Left ventricle myocardium inferior (tissue), 1 donor: Measurements from ENCODE around the gene MUC22. TPM values are rescaled to one million over a fixed set of nuclear protein-coding genes. Genes with fewer than 3 reads are reported as not detected.
A peak's percentile ranks its signal among the peaks of the same experiment; 100 is the strongest.

Experiments
- DNase-seq: peaks from one replicate; pipeline ENCODE4 v3.0.0-alpha.2; 2020
- H3K27ac ChIP-seq: fragments of 200-600 bp; replicated peaks from 2 replicates; pipeline ENCODE4 v1.8.0; 2021
- H3K27me3 ChIP-seq: fragments of 200-600 bp; 2 replicates; pipeline ENCODE4 v1.8.0; 2021; ENCODE audit warnings: low read depth
- H3K36me3 ChIP-seq: fragments of 200-600 bp; 2 replicates; pipeline ENCODE4 v1.8.0; 2021
- H3K4me1 ChIP-seq: fragments of 200-600 bp; 2 replicates; pipeline ENCODE4 v1.8.0; 2021
- H3K4me3 ChIP-seq: fragments of 200-600 bp; 2 replicates; pipeline ENCODE4 v1.8.0; 2021; ENCODE audit warnings: mild to moderate bottlenecking, moderate library complexity
- H3K9me3 ChIP-seq: fragments of 200-600 bp; replicated peaks from 2 replicates; pipeline ENCODE4 v1.8.0; 2021
- CTCF ChIP-seq: fragments of 200-600 bp; IDR thresholded peaks from 2 replicates; pipeline ENCODE4 v1.8.0; 2021; ENCODE audit warnings: antibody characterized with exemption, mild to moderate bottlenecking, borderline replicate concordance
- intact Hi-C: fragments of 100-400 bp; cut with micrococcal nuclease; formaldehyde crosslinking; loops from one replicate; pipeline ENCODE4 v1.11.0; 2022
- total RNA-seq: library from RNA; stranded (reverse); fragmentation: NEBNext Ultra II Directional; extraction: Animal tissue kit (Norgen Biotek cat#: 25700); gene quantifications from one replicate; pipeline ENCODE4 v1.2.1, GENCODE V29; 2021
- donor health status: DM: no; HTN: yes; CAD: no; lungs with severe emphysema.

MUC22 gene
- total RNA-seq, 1 donor from 2014 or later, result 0.08 TPM

- intact Hi-C loops, result no loop called here
- no peak for TF ChIP-seq CTCF
- H3K27ac ChIP-seq, result peak overlapping the region; percentile 75
Observed at GRCh38 chr6:31005249-31006020, 4.8 kb upstream of the MUC22 start.

GRCh38 chr6:31007694-31008093 lies 2.6 kb upstream of the MUC22 start:
- intact Hi-C loops, result no loop called here
- H3K4me1 ChIP-seq, result peaks cover 33% of the 10 kb centered on the region
- H3K27me3 ChIP-seq, result no peaks in the 10 kb centered on the region
- no peak for TF ChIP-seq CTCF
- H3K9me3 ChIP-seq, result no peaks in the 10 kb centered on the region
- H3K4me3 ChIP-seq, result no peak overlapping the region
- no peaks in the 10 kb centered on the region for H3K36me3 ChIP-seq
- no peak for DNase-seq
- peak overlapping the region; percentile 19 for H3K27ac ChIP-seq

More at GRCh38 chr6:31005249-31006020, 4.8 kb upstream of the MUC22 start:
- Histone ChIP-seq H3K4me3 (peak overlapping the region; percentile 18), H3K27me3 (no peaks in the 10 kb centered on the region), H3K9me3 (no peaks in the 10 kb centered on the region), H3K36me3 (no peaks in the 10 kb centered on the region), H3K4me1 (peaks cover 33% of the 10 kb centered on the region)
- DNase-seq, result peak; percentile 36

- no peak for DNase-seq
- Histone ChIP-seq H3K9me3 (no peaks in the 10 kb centered on the region), H3K4me3 (no peak overlapping the region), H3K36me3 (no peaks in the 10 kb centered on the region), H3K27ac (no peak overlapping the region), H3K4me1 (peaks cover 33% of the 10 kb centered on the region), H3K27me3 (no peaks in the 10 kb centered on the region)
- intact Hi-C loops, result no loop called here
- TF ChIP-seq CTCF, result no peak
Observed at GRCh38 chr6:31008165-31008564, 2.1 kb upstream of the MUC22 start.

- Histone ChIP-seq H3K4me3 (no peak overlapping the region), H3K9me3 (peaks cover 7% of the 10 kb centered on the region), H3K4me1 (peaks cover 26% of the 10 kb centered on the region), H3K36me3 (no peaks in the 10 kb centered on the region), H3K27ac (no peak overlapping the region), H3K27me3 (no peaks in the 10 kb centered on the region)
- intact Hi-C loops, result no loop called here
- TF ChIP-seq CTCF, result no peak
- no peak for DNase-seq
Observed at GRCh38 chr6:31009731-31010130, 543 bp upstream of the MUC22 start.

- TF ChIP-seq CTCF, result no peak
- no peak for DNase-seq
- no peak overlapping the region for H3K27ac ChIP-seq
Observed at GRCh38 chr6:31011153-31011552, 879 bp downstream of the MUC22 start.

More at GRCh38 chr6:31011153-31011552, 879 bp downstream of the MUC22 start:
- H3K9me3 ChIP-seq, result peaks cover 21% of the 10 kb centered on the region
- intact Hi-C loops, result no loop called here
- H3K36me3 ChIP-seq, result no peaks in the 10 kb centered on the region
- H3K4me3 ChIP-seq, result no peak overlapping the region
- H3K27me3 ChIP-seq, result no peaks in the 10 kb centered on the region
- peaks cover 13% of the 10 kb centered on the region for H3K4me1 ChIP-seq
